Suppressor macrophage treated with lipopolysaccharide for 1 hour (primary cell): ENCODE measurements around the gene ZNRF2.
"Not testable (repeated sequence)": the region's sequence is repeated elsewhere in the genome, so short reads cannot be mapped to it uniquely, and the experiment has no call there.

Experiments used
- DNase-seq, 3 donors: peaks; one replicate each; pipeline ENCODE4 v3.0.0-alpha.2; 2020 to 2022

Gene ZNRF2

GRCh38 chr7:30365621-30366020, 81.2 kb downstream of the ZNRF2 start:
- no peak for DNase-seq

- no peak for DNase-seq
These were observed 82.2 kb downstream of the ZNRF2 start for GRCh38 chr7:30366606-30367005.

- DNase-seq: no peak
These were observed 83.2 kb downstream of the ZNRF2 start for GRCh38 chr7:30367561-30367960.

- DNase-seq: no peak
These were observed 85.5 kb downstream of the ZNRF2 start for GRCh38 chr7:30369879-30370278.

GRCh38 chr7:30371321-30371720, 86.9 kb downstream of the ZNRF2 start:
- DNase-seq: no peak

- no peak for DNase-seq
These were observed 93.9 kb downstream of the ZNRF2 start for GRCh38 chr7:30378275-30378674.

- no peak for DNase-seq
These were observed 94.7 kb downstream of the ZNRF2 start for GRCh38 chr7:30379131-30379530.

- DNase-seq: no peak
These were observed 95.3 kb downstream of the ZNRF2 start for GRCh38 chr7:30379741-30380140.

GRCh38 chr7:30380294-30380693, 95.9 kb downstream of the ZNRF2 start:
- DNase-seq: no peak

GRCh38 chr7:30380824-30381223, 96.4 kb downstream of the ZNRF2 start:
- DNase-seq: not testable (repeated sequence)

GRCh38 chr7:30382607-30383006, 98.2 kb downstream of the ZNRF2 start:
- no peak for DNase-seq

GRCh38 chr7:30389791-30390190, 105.4 kb downstream of the ZNRF2 start:
- peak; percentile 36 to 51 (median 38) for DNase-seq

GRCh38 chr7:30390736-30391636, 106.6 kb downstream of the ZNRF2 start:
- DNase-seq: peak in 2 of 3 donors; percentile 42 to 49

- DNase-seq: no peak
These were observed 107.4 kb downstream of the ZNRF2 start for GRCh38 chr7:30391806-30392205.

GRCh38 chr7:30395676-30396075, 111.3 kb downstream of the ZNRF2 start:
- DNase-seq: no peak

- DNase-seq: no peak
These were observed 112.0 kb downstream of the ZNRF2 start for GRCh38 chr7:30396389-30396788.

GRCh38 chr7:30403477-30403876, 119.1 kb downstream of the ZNRF2 start:
- DNase-seq: no peak

- DNase-seq: no peak
These were observed 120.8 kb downstream of the ZNRF2 start for GRCh38 chr7:30405179-30405578.

GRCh38 chr7:30406664-30407425, 122.4 kb downstream of the ZNRF2 start:
- no peak for DNase-seq

- DNase-seq: peak in 1 of 3 donors; percentile 11
These were observed 126.8 kb downstream of the ZNRF2 start for GRCh38 chr7:30411173-30411572.

GRCh38 chr7:30411897-30412296, 127.5 kb downstream of the ZNRF2 start:
- DNase-seq: no peak

GRCh38 chr7:30412782-30413504, 128.5 kb downstream of the ZNRF2 start:
- peak; percentile 73 to 89 (median 85) for DNase-seq

GRCh38 chr7:30413864-30414263, 129.5 kb downstream of the ZNRF2 start:
- no peak for DNase-seq
